Glutamatergic neuron (in vitro differentiated cells): ENCODE measurements around the gene TMBIM1. TPM values are rescaled to one million over a fixed set of nuclear protein-coding genes. Genes with fewer than 3 reads are reported as not detected.

Source experiments
- DNase-seq: peaks from one replicate; pipeline ENCODE4 v3.0.0; 2022
- H3K27ac Mint-ChIP-seq: one replicate; pipeline ENCODE4 v1.8.0; 2020; ENCODE audit warnings: mild to moderate bottlenecking, mixed read lengths, inconsistent platforms; ENCODE audit not compliant: unreplicated experiment
- H3K27me3 Mint-ChIP-seq: one replicate; pipeline ENCODE4 v1.8.0; 2020; ENCODE audit warnings: mild to moderate bottlenecking, moderate library complexity, mixed read lengths, inconsistent platforms; ENCODE audit not compliant: unreplicated experiment
- H3K36me3 Mint-ChIP-seq: one replicate; pipeline ENCODE4 v1.8.0; 2020; ENCODE audit warnings: mild to moderate bottlenecking, mixed read lengths, inconsistent platforms; ENCODE audit not compliant: unreplicated experiment
- H3K4me1 Mint-ChIP-seq: one replicate; pipeline ENCODE4 v1.8.0; 2020; ENCODE audit warnings: mild to moderate bottlenecking, low read depth, mixed read lengths, inconsistent platforms; ENCODE audit not compliant: unreplicated experiment
- H3K4me3 Mint-ChIP-seq: one replicate; pipeline ENCODE4 v1.8.0; 2020; ENCODE audit warnings: mild to moderate bottlenecking, mixed read lengths, inconsistent platforms; ENCODE audit not compliant: unreplicated experiment
- H3K9me3 Mint-ChIP-seq: one replicate; pipeline ENCODE4 v1.8.0; 2020; ENCODE audit warnings: mild to moderate bottlenecking, moderate library complexity, mixed read lengths, inconsistent platforms; ENCODE audit not compliant: unreplicated experiment
- CTCF ChIP-seq: fragments of 200-600 bp; sonication (generic); IDR thresholded peaks from one replicate; pipeline ENCODE4 v1.5.0; 2021; ENCODE audit not compliant: partially characterized antibody, unreplicated experiment
- total RNA-seq: library from RNA; stranded (reverse); fragmentation: NEBNext Ultra II Directional; extraction: Animal tissue kit (Norgen Biotek cat#: 25700); gene quantifications from one replicate; pipeline ENCODE4 v1.2.1, GENCODE V29; 2021; ENCODE audit not compliant: unreplicated experiment

Gene TMBIM1
- total RNA-seq, 1 donor from 2014 or later = 1.8 TPM

- Mint-ChIP-seq H3K9me3 (peaks cover 7% of the 10 kb centered on the region), H3K4me3 (no peak overlapping the region), H3K36me3 (no peaks in the 10 kb centered on the region), H3K4me1 (peaks cover 54% of the 10 kb centered on the region), H3K27ac (peak overlapping the region; percentile 90), H3K27me3 (peaks cover 7% of the 10 kb centered on the region)
- peak; percentile 67 for DNase-seq
- no peak for TF ChIP-seq CTCF
Observed at GRCh38 chr2:218329027-218329825, 36.9 kb upstream of the TMBIM1 start.

GRCh38 chr2:218328294-218328693 lies 36.0 kb upstream of the TMBIM1 start:
- H3K36me3 Mint-ChIP-seq = no peaks in the 10 kb centered on the region
- peak overlapping the region; percentile 90 for H3K27ac Mint-ChIP-seq
- no peak for TF ChIP-seq CTCF
- H3K4me1 Mint-ChIP-seq = peaks cover 60% of the 10 kb centered on the region
- H3K9me3 Mint-ChIP-seq = peaks cover 7% of the 10 kb centered on the region
- peaks cover 8% of the 10 kb centered on the region for H3K27me3 Mint-ChIP-seq
- peak overlapping the region; percentile 55 for H3K4me3 Mint-ChIP-seq
- DNase-seq = no peak

GRCh38 chr2:218327451-218328210 lies 35.3 kb upstream of the TMBIM1 start:
- Mint-ChIP-seq H3K27me3 (peaks cover 9% of the 10 kb centered on the region), H3K4me3 (peak overlapping the region; percentile 35), H3K36me3 (no peaks in the 10 kb centered on the region), H3K27ac (peak overlapping the region; percentile 67), H3K9me3 (peaks cover 8% of the 10 kb centered on the region), H3K4me1 (peaks cover 61% of the 10 kb centered on the region)
- no peak for DNase-seq
- TF ChIP-seq CTCF = no peak

GRCh38 chr2:218326315-218326714 lies 34.0 kb upstream of the TMBIM1 start:
- Mint-ChIP-seq H3K36me3 (no peaks in the 10 kb centered on the region), H3K9me3 (peaks cover 14% of the 10 kb centered on the region), H3K4me1 (peaks cover 58% of the 10 kb centered on the region), H3K27me3 (peaks cover 10% of the 10 kb centered on the region), H3K27ac (peak overlapping the region; percentile 28), H3K4me3 (no peak overlapping the region)
- no peak for DNase-seq
- no peak for TF ChIP-seq CTCF
